ENCODE results near the gene RANBP10. TPM values are rescaled to one million over a fixed set of nuclear protein-coding genes. Genes with fewer than 3 reads are reported as not detected.
"Not testable (repeated sequence)": the region's sequence is repeated elsewhere in the genome, so short reads cannot be mapped to it uniquely, and the experiment has no call there.

RANBP10 gene
- total RNA-seq, 5 donors from 2014 or later (not counting 1 experiment from before 2014, with no cell fraction given): 21.9 to 29.3 (median 24.5) TPM

- ChIA-PET POLR2A (interaction anchor here in 1 of 2 donors (0.7 kb wide), 1 partner anchor 35 kb away, joined by 5 read pairs; no protein-coding TSS in a partner anchor), CTCF (interaction anchor here (0.6 to 1.1 kb wide), 4 partner anchors 23 to 198 kb away, joined by 3 to 4 read pairs (median 3); partner anchors contain the start of gene TSNAXIP1 (in 1 of the 2))
- H3K9me3 Mint-ChIP-seq: no peaks in the 10 kb centered on the region
- WGBS (ENCODE audit: insufficient coverage): under 1% methylated on average over 62 of the region's 67 CpGs
- ATAC-seq (replicated peaks in 1 of 4): peak; percentile 35 to 46 (median 42)
- H3K4me1 Mint-ChIP-seq: peaks cover 35 to 40% (median 40%) of the 10 kb centered on the region in 3 donors
- DNase-seq: peak; percentile 50 to 83 (median 65)
- Histone ChIP-seq H3K4me1 (ENCODE audit: control insufficient read depth in 1 of 2, extremely low read depth in 1 of 2, insufficient read depth in 2 of 2, low read length in 2 of 2) (peaks cover 33 to 52% of the 10 kb centered on the region in 2 experiments), H3K9me3 (no peaks in the 10 kb centered on the region), H3K36me3 (ENCODE audit: control insufficient read depth in 2 of 2, extremely low read depth in 1 of 2, insufficient read depth in 1 of 2, low read length in 1 of 2) (no peaks in the 10 kb centered on the region), H3K27me3 (replicated peaks in 1 of 2; ENCODE audit: control insufficient read depth in 2 of 2, extremely low read depth in 1 of 2, insufficient read depth in 2 of 2, low read length in 1 of 2) (no peaks in the 10 kb centered on the region), H3K4me3 (ENCODE audit: control insufficient read depth in 1 of 2, extremely low read depth in 1 of 2, low read length in 1 of 2) (peak overlapping the region; percentile 78 to 97), H3K27ac (ENCODE audit: low read length) (peak overlapping the region; percentile 48)
- H3K27me3 Mint-ChIP-seq: no peaks in the 10 kb centered on the region
- H3K27ac Mint-ChIP-seq: peak overlapping the region; percentile 96 to 97
- no peaks in the 10 kb centered on the region for H3K36me3 Mint-ChIP-seq
- peak overlapping the region; percentile 94 to 97 (median 96) for H3K4me3 Mint-ChIP-seq
Measured at GRCh38 chr16:67842509-67843342, 36.4 kb upstream of the RANBP10 start.

DNA sequence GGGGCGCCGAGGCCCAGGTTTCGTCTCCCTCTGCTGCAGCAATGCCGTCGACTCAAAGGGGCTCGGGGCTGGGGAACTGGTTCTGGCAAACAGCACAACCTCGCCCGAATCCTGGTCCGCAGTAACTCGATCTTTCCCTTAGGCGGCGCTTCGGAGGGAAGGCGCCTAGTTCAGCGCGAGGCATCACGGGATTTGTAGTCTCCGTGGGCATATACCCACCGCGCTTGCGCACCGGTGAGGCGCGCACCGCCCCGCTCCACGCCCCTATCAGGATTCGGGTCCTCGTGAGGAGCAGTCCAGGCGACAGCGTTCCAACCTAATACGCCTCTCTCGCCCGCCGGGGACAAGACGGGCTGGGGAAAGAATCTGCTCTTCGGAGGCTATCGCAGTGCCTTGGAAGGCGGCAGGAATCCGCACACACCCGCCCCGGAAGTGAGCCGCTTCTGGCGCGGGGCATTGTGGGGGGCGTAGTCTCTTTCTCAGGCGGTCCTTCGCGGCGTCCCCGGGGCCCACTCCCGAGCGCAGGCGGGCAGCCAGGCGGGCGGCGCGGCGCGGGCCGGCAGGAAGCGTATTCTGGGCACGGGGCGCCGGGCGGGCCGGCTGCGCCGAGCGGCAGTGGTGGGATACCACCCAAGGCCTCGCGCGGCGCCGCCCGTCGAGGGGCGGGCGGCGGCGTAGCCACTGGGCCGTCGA lies 35.6 kb upstream of the RANBP10 start, which contains the start of gene THAP11:
THAP11 (plus strand) TSS at position 505 of the 693 bp plus-strand sequence. CDS start 235 bp downstream, outside the sequence.
- Mint-ChIP-seq H3K9me3 (no peaks in the 10 kb centered on the region), H3K4me3 (peak within 1 kb of the TSS; percentile 94 to 97 (median 96)), H3K36me3 (no peaks in the 10 kb centered on the region), H3K27ac (peak within 1 kb of the TSS; percentile 98 to 100), H3K4me1 (peaks cover 31 to 38% (median 37%) of the 10 kb centered on the region in 3 donors), H3K27me3 (no peaks in the 10 kb centered on the region)
- DNase-seq (peak; percentile 84 to 97 (median 92)), ATAC-seq (replicated peaks in 1 of 4) (peak; percentile 57 to 62 (median 60))
- no peaks in the 10 kb centered on the region for H3K9me3 ChIP-seq
- peak within 1 kb of the TSS; percentile 78 to 97 for H3K4me3 ChIP-seq (ENCODE audit: control insufficient read depth in 1 of 2, extremely low read depth in 1 of 2, low read length in 1 of 2)
- H3K4me1 ChIP-seq (ENCODE audit: control insufficient read depth in 1 of 2, extremely low read depth in 1 of 2, insufficient read depth in 2 of 2, low read length in 2 of 2): peaks cover 32 to 46% of the 10 kb centered on the region in 2 experiments
- ChIA-PET CTCF (interaction anchor here in 1 of 2 donors (0.6 kb wide), 1 partner anchor 198 kb away, joined by 3 read pairs; no protein-coding TSS in a partner anchor), POLR2A (no interaction called here)
- H3K27me3 ChIP-seq (replicated peaks in 1 of 2; ENCODE audit: control insufficient read depth in 2 of 2, extremely low read depth in 1 of 2, insufficient read depth in 2 of 2, low read length in 1 of 2): no peaks in the 10 kb centered on the region
- WGBS (ENCODE audit: insufficient coverage): under 1% methylated on average over 83 of the region's 83 CpGs
- H3K27ac ChIP-seq (ENCODE audit: low read length): peak within 1 kb of the TSS; percentile 95
- no peaks in the 10 kb centered on the region for H3K36me3 ChIP-seq (ENCODE audit: control insufficient read depth in 2 of 2, extremely low read depth in 1 of 2, insufficient read depth in 1 of 2, low read length in 1 of 2)

DNA sequence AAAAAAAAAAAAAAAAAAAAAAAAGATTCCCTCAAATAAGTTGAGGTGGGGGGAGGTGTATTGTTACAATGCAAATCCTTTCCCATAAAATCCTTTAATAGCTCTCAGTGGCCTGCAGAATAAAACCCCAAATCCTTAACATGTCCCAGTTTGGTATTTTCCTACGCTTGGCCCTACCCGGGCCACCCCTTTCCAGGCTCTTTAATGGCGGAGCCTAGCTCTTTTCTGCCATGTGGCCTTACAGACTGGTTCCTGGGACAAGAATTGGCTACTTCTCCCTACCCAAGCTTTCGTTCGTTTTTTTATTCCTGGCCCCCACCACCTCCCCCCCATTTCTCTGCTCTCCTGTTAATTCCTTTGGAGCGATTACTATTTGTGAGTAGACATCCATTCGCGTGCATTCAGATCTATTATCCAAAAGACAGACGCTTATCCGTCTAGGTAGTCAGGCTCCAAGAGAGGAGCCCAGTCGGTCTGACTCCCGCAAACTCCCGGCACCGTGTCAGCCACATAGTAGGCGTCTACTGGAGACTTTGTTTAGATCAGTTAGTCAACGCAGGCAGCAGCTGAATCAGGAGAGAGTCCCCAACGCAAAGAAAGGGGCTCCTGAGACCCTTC lies 34.9 kb upstream of the RANBP10 start:
- POLR2A ChIA-PET: interaction anchor here in 1 of 2 donors (0.7 kb wide), 1 partner anchor 377 kb away, joined by 3 read pairs; no protein-coding TSS in a partner anchor
- Histone ChIP-seq H3K4me3 (ENCODE audit: control insufficient read depth in 1 of 2, extremely low read depth in 1 of 2, low read length in 1 of 2) (peak overlapping the region in 1 of 2 donors; percentile 78), H3K27ac (ENCODE audit: low read length) (peak overlapping the region; percentile 95), H3K36me3 (ENCODE audit: control insufficient read depth in 2 of 2, extremely low read depth in 1 of 2, insufficient read depth in 1 of 2, low read length in 1 of 2) (no peaks in the 10 kb centered on the region), H3K4me1 (ENCODE audit: control insufficient read depth in 1 of 2, extremely low read depth in 1 of 2, insufficient read depth in 2 of 2, low read length in 2 of 2) (peaks cover 32 to 45% of the 10 kb centered on the region in 2 experiments), H3K9me3 (no peaks in the 10 kb centered on the region), H3K27me3 (replicated peaks in 1 of 2; ENCODE audit: control insufficient read depth in 2 of 2, extremely low read depth in 1 of 2, insufficient read depth in 2 of 2, low read length in 1 of 2) (no peaks in the 10 kb centered on the region)
- Mint-ChIP-seq H3K27ac (peak overlapping the region; percentile 98 to 100), H3K4me3 (peak overlapping the region; percentile 92 to 97 (median 93)), H3K4me1 (peaks cover 31 to 38% (median 37%) of the 10 kb centered on the region in 3 donors), H3K36me3 (no peaks in the 10 kb centered on the region), H3K27me3 (no peaks in the 10 kb centered on the region), H3K9me3 (no peaks in the 10 kb centered on the region)
- ATAC-seq (replicated peaks in 1 of 4) (no peak), DNase-seq (no peak)
- CTCF ChIA-PET: interaction anchor here (0.6 to 0.9 kb wide), 7 partner anchors 24 to 422 kb away, joined by 3 to 7 read pairs (median 4); partner anchors contain the start of genes C16orf86 (in 1 of the 2), ENKD1 (in 1 of the 2), RANBP10 (in 1 of the 2) and TSNAXIP1 (in 1 of the 2)
- WGBS (ENCODE audit: insufficient coverage): 69% methylated on average over 17 of the region's 17 CpGs

- Histone ChIP-seq H3K27ac (ENCODE audit: low read length) (no peak overlapping the region), H3K27me3 (replicated peaks in 1 of 2; ENCODE audit: control insufficient read depth in 2 of 2, extremely low read depth in 1 of 2, insufficient read depth in 2 of 2, low read length in 1 of 2) (no peaks in the 10 kb centered on the region), H3K4me3 (ENCODE audit: control insufficient read depth in 1 of 2, extremely low read depth in 1 of 2, low read length in 1 of 2) (no peak overlapping the region), H3K4me1 (ENCODE audit: control insufficient read depth in 1 of 2, extremely low read depth in 1 of 2, insufficient read depth in 2 of 2, low read length in 2 of 2) (peaks cover 8 to 25% of the 10 kb centered on the region in 2 experiments), H3K36me3 (ENCODE audit: control insufficient read depth in 2 of 2, extremely low read depth in 1 of 2, insufficient read depth in 1 of 2, low read length in 1 of 2) (no peaks in the 10 kb centered on the region), H3K9me3 (no peaks in the 10 kb centered on the region)
- Mint-ChIP-seq H3K36me3 (no peaks in the 10 kb centered on the region), H3K27ac (no peak overlapping the region), H3K4me3 (no peak overlapping the region), H3K4me1 (peaks cover 6 to 18% (median 14%) of the 10 kb centered on the region in 3 donors), H3K9me3 (no peaks in the 10 kb centered on the region), H3K27me3 (no peaks in the 10 kb centered on the region)
- DNase-seq: no peak
- CTCF ChIA-PET: interaction anchor here (0.6 to 0.7 kb wide), 2 partner anchors 29 to 317 kb away, joined by 3 to 4 read pairs; no protein-coding TSS in a partner anchor
- WGBS (ENCODE audit: insufficient coverage): 100% methylated on average over 1 of the region's 2 CpGs
- POLR2A ChIA-PET: interaction anchor here in 1 of 2 donors (0.6 kb wide), 1 partner anchor 18 kb away, joined by 6 read pairs; no protein-coding TSS in a partner anchor
- ATAC-seq (replicated peaks in 1 of 4): no peak
Measured at GRCh38 chr16:67837811-67838210, 31.5 kb upstream of the RANBP10 start.

GRCh38 chr16:67837190-67837589 lies 30.8 kb upstream of the RANBP10 start:
- ChIA-PET CTCF (interaction anchor here (0.6 to 0.7 kb wide), 2 partner anchors 29 to 316 kb away, joined by 3 to 4 read pairs; no protein-coding TSS in a partner anchor), POLR2A (interaction anchor here in 1 of 2 donors (0.6 kb wide), 1 partner anchor 19 kb away, joined by 6 read pairs; no protein-coding TSS in a partner anchor)
- H3K27ac Mint-ChIP-seq; H3K36me3 Mint-ChIP-seq; H3K27me3 ChIP-seq (replicated peaks in 1 of 2; ENCODE audit: control insufficient read depth in 2 of 2, extremely low read depth in 1 of 2, insufficient read depth in 2 of 2, low read length in 1 of 2); H3K9me3 ChIP-seq; H3K4me3 ChIP-seq (ENCODE audit: control insufficient read depth in 1 of 2, extremely low read depth in 1 of 2, low read length in 1 of 2); DNase-seq; H3K9me3 Mint-ChIP-seq; H3K27me3 Mint-ChIP-seq; H3K27ac ChIP-seq (ENCODE audit: low read length); H3K36me3 ChIP-seq (ENCODE audit: control insufficient read depth in 2 of 2, extremely low read depth in 1 of 2, insufficient read depth in 1 of 2, low read length in 1 of 2); H3K4me3 Mint-ChIP-seq; ATAC-seq (replicated peaks in 1 of 4): not testable (repeated sequence)
- H3K4me1 Mint-ChIP-seq: peaks cover 6 to 23% (median 20%) of the 10 kb centered on the region in 3 donors
- peaks cover 8 to 27% of the 10 kb centered on the region in 2 experiments for H3K4me1 ChIP-seq (ENCODE audit: control insufficient read depth in 1 of 2, extremely low read depth in 1 of 2, insufficient read depth in 2 of 2, low read length in 2 of 2)
- no CpG with 5 or more reads among the region's 10 CpGs for WGBS (ENCODE audit: insufficient coverage)

Data from T-cell (primary cell).